Measurements from ENCODE around the gene FGFR3.

DNA sequence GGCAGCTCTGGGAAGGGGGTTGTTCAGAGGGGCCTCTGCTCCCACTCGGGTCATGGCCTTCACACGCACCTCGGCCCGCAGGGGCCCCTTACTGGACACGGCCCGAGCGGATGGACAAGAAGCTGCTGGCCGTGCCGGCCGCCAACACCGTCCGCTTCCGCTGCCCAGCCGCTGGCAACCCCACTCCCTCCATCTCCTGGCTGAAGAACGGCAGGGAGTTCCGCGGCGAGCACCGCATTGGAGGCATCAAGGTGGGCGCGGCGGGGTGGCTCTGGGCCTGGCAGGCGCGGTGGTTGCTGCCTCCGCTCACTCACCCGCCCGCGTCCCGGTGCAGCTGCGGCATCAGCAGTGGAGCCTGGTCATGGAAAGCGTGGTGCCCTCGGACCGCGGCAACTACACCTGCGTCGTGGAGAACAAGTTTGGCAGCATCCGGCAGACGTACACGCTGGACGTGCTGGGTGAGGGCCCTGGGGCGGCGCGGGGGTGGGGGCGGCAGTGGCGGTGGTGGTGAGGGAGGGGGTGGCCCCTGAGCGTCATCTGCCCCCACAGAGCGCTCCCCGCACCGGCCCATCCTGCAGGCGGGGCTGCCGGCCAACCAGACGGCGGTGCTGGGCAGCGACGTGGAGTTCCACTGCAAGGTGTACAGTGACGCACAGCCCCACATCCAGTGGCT is 8.3 kb downstream of the FGFR3 start:
- TF ChIP-seq, protein P1, sequence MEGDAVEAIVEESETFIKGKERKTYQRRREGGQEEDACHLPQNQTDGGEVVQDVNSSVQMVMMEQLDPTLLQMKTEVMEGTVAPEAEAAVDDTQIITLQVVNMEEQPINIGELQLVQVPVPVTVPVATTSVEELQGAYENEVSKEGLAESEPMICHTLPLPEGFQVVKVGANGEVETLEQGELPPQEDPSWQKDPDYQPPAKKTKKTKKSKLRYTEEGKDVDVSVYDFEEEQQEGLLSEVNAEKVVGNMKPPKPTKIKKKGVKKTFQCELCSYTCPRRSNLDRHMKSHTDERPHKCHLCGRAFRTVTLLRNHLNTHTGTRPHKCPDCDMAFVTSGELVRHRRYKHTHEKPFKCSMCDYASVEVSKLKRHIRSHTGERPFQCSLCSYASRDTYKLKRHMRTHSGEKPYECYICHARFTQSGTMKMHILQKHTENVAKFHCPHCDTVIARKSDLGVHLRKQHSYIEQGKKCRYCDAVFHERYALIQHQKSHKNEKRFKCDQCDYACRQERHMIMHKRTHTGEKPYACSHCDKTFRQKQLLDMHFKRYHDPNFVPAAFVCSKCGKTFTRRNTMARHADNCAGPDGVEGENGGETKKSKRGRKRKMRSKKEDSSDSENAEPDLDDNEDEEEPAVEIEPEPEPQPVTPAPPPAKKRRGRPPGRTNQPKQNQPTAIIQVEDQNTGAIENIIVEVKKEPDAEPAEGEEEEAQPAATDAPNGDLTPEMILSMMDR (IDR thresholded peaks at IDR 0.05 in 8 of 11, conservative IDR thresholded peaks at IDR 0.05 in 3 of 11), result no peak
- TF ChIP-seq POLR2A (IDR thresholded peaks at IDR 0.05) (no peak), POLR2AphosphoS5 (IDR thresholded peaks at IDR 0.05) (no peak)
